HG02840 (cell line): ENCODE results near the gene STPG3.

Experiments used
- ATAC-seq: cut with Tn5 transposase; IDR thresholded peaks from one replicate; pipeline ENCODE4 v1.9.1; 2021; ENCODE audit warnings: mild to moderate bottlenecking, moderate library complexity, moderate number of reproducible peaks; ENCODE audit not compliant: unreplicated experiment, low FRiP score

The STPG3 gene

DNA sequence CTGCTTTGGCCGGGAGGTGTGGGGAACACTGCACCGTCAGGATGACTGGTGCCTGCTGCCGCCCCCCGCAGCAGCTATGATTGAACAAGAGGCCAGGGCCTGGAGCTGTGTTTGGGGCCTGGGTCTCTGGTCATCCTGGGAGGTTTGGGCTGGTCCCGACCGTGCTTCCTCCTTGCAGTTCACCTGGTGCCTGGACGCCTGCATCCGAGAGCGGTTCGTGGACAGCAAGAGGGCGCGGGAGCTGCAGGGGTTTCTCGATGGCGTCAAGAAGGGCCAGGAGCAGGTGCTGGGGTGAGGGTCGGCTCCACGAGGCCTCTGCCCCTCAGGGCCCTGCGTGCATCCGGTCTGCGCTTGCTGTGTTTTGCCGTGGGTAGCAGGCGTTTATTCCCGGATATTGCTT, 13.0 kb downstream of the STPG3 start:
- ATAC-seq, result no peak

GRCh38 chr9:137265496-137266161, 14.5 kb downstream of the STPG3 start:
- no peak for ATAC-seq

GRCh38 chr9:137266162-137266527, 15.1 kb downstream of the STPG3 start:
- no peak for ATAC-seq

DNA sequence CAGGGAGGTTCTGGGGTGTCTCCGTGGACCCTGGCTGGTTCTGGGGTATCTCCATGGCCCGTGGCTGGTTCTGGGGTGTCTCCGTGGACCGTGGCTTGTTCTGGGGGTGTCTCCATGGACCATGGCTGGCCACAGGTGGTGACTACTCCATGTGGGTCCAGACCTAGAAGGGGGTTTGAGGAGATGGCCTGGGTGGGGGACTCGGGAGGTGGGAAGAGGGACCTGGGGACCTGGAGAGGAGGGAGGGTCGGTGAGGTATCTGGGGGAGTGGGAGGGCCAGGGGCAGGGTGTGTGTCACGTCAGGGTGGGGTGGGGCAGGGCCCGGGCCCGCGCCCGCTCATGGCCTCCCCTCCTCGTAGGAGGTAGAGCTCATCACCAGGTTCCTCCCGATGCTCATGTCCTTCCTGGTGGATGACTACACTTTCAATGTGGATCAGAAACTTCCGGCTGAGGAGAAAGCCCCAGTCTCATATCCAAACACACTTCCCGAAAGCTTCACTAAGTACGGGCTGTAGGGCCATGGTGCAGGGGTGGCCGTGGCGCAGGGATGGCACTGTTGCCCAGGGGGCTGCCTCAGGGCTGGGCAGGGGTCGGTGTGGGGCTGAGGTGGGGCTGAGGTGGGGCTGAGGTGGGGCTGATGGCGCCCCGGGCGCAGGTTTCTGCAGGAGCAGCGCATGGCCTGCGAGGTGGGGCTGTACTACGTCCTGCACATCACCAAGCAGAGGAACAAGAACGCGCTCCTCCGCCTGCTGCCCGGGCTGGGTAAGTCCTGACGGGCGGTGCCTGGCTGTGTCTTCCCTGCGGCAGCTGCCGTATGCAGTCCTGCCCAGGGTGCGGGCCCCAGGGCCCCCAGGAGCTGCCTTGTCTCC, 15.7 kb downstream of the STPG3 start:
- ATAC-seq, result no peak

DNA sequence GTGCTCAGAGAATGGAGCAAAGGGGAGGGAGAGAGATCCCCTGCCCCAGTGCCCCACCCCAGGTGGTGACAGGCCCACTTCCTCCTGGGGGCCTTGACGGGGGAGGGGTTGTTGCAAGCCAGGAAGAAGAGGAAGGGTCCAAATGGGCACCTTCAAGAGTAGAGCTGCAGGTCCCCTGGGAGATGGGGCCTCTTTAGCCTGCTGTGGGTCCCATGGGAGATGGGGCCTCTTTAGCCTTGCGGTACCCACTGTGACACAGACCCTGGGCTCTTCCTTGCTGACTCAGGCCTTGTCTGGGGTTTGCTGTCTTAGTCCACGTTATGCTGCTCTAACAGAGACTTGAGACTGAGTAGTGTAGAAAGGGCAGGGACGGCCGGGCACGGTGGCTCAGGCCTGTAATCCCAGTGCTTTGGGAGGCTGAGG, 16.9 kb downstream of the STPG3 start:
- no peak for ATAC-seq

GRCh38 chr9:137268538-137269201, 17.6 kb downstream of the STPG3 start:
- ATAC-seq, result no peak

DNA sequence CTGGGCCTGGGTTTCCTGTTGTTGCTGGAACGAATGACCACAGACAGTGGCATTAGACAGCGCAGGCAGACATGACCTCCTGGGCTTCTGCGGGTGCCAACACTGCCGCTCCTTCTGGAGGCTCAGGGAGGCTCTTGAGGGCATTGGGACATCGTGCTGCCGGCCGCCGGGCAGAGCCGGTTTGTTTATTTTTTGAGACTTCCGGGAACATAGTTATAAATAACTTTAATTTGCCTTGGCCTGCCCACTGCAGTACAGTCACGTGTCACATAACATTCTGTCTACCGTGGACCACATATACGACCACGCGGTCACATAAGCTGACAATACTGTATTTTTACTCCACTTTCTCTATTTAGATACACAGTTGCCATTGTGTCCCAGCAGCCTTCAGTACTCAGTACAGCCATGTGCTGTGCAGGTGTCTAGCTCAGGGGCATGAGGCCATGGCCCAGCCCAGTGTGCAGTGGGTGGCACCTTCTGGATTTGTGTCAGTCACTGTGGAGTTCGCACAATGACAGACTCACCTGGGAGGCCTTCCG, 18.2 kb downstream of the STPG3 start:
- no peak for ATAC-seq

- no peak for ATAC-seq
These were observed 20.0 kb downstream of the STPG3 start for GRCh38 chr9:137270929-137271695.

DNA sequence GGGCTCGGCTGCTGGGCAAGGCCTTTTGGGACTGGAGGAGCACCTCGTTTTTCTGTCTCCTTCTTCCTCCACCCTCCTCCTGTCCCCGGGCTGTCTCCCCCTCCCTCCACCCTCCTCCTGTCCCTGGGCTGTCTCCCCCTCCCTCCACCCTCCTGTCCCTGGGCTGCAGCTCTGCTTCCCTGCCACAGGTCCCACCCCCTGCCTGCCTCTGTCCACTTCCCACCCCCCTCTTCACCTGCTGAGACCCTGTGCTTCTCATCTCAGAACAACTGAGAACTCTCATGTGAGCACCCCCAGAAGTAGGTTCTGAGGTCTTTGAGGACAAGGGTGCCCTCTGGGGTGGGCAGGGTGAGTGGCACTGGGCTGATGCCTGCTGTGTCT, 20.6 kb downstream of the STPG3 start:
- no peak for ATAC-seq

DNA sequence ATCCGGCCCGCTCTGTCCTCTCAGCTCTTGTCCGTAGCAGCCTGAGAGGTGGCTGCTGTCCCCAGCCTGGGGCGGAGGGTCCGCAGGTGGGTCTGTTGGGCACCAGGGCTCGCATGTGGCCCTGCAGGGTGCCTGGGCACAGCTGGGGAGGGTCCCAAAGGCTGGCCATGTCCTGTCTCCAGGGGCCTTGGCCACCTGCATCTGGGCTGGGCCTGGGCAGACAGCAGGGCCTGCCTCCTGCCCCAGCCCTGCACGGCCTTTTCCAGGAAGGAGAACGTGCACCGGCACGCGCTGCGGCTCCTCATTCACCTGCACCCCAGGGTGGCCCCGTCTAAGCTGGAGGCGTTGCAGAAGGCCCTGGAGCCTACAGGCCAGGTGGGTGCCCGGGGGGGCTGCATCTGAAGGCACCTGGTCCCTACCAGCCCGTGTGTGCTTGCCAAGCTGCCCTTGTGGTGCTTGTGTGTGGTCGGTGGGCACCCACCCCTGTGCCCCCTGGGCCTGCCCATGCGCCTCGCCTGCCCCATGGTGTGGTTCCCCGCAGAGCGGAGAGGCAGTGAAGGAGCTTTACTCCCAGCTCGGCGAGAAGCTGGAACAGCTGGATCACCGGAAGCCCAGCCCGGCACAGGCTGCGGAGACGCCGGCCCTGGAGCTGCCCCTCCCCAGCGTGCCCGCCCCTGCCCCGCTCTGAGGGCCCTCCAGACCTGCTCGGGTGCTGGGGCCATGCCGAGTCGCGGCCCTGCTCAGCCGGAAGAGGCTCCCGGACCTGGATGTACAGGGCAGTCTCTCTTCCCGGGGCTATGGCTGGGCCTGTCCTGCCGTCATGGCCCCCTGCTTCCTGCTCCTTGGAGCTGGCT, 21.4 kb downstream of the STPG3 start:
- no peak for ATAC-seq

DNA sequence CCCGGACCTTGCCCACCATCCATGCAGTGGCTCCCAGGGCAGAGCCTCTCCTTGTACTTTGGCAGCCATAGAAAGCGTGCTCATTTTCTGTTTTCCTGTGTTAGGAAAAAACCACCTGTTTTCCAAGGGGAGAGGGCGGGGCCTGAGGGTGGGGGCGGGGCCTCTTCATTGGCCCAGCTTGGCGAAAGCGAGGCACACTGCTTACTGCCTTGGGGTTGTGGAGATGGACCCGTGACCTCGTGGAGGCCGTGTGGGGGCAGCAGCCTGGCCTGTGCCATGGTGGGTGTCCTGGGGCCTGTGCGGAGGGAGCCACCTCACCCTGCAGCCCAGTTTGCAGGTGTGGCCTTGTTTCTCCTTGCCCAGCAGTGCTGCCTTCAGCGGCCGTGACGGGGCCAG, 22.0 kb downstream of the STPG3 start:
- ATAC-seq, result no peak

DNA sequence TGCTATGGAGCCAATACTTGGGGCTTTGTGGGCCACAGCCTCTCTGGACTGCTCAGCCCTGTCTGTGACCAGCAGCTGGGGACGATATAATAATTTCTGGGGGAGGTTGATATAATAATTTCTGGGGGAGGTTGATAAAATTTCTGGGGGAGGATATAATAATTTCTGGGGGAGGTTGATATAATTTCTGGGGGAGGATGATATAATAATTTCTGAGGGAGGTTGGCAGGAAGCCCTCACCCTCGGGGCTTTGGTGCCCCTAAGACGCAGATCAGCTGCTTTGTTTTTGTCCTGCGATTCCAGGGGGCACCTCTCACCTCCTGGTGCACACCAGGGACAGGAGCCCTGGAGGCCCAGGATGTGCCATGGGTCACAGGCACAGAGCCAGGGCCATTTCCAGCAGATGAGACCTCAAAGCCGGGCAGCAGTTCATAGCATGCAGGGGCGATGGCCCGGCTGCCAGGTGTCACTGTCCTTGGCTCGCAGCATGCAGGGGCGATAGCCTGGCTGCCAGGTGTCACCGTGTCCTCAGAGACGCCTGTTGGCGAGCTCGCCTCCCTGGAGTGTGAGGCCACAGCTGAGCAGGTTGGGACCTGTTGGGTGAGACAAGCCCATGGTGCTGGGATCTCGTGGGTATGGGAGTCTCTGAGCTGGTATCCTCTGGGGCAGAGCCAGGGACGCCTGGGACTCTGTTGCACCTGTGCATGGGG, 22.7 kb downstream of the STPG3 start:
- ATAC-seq, result no peak

DNA sequence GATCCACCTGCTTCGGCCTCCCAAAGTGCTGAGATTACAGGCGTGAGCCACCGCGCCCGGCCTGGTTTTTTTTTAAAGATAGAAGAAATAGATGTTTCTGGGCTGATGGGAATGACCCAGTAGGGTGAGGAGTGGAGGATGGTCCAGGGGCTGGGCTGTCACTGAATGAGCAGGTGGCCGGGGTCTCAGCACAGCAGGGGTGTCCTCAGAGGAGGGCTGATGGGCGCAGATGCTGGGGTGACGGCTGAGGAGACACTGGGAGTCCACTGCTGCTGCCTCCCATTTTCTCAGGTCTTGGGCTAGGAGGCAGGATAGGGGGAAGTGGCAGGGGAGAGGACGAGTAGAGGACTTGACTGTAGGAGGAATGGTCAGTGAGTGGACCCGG, 24.1 kb downstream of the STPG3 start:
- no peak for ATAC-seq

- ATAC-seq, result no peak
These were observed 24.7 kb downstream of the STPG3 start for GRCh38 chr9:137275588-137276472.

DNA sequence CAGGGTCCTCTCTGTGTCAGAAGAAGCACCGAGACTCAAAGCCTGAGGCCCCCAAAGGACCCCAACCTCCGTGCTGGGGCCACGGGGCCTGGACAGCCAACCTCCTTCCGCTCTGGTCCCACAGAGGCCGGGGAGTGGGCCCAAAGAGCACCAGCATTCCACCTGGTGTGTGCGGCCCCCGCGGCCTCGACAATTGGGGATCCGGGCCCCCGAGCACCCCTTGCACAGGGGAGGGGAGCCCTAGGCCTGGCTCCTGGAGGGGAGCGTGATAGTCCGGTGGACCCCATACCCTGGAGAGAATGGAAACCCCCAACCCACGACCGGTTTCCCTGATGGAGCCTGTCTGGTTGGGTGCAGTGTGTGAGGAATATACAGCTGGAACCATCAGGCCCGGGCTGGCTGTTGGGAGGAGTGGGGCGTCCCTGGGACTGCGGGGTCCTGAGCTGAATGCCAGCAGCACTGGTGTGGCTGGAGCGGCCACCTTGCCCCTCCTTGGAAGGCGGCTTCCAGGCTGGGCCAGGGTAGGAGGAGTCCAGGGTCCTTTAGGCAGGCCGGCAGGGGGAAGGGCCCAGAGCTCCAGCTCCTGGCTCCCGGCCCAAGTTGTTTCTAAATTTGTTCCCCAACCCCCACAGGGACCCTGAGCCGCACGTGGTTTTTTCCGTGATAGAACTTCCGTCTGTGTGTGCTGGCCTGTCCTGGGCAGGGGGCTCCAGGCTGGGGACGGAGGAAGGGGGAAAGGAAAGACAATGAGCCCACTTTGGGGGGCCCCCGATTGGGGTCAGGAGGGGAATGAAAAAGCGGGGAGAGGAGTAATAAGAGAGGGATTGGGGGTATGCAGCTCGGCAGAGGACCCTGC, 25.6 kb downstream of the STPG3 start:
- no peak for ATAC-seq

DNA sequence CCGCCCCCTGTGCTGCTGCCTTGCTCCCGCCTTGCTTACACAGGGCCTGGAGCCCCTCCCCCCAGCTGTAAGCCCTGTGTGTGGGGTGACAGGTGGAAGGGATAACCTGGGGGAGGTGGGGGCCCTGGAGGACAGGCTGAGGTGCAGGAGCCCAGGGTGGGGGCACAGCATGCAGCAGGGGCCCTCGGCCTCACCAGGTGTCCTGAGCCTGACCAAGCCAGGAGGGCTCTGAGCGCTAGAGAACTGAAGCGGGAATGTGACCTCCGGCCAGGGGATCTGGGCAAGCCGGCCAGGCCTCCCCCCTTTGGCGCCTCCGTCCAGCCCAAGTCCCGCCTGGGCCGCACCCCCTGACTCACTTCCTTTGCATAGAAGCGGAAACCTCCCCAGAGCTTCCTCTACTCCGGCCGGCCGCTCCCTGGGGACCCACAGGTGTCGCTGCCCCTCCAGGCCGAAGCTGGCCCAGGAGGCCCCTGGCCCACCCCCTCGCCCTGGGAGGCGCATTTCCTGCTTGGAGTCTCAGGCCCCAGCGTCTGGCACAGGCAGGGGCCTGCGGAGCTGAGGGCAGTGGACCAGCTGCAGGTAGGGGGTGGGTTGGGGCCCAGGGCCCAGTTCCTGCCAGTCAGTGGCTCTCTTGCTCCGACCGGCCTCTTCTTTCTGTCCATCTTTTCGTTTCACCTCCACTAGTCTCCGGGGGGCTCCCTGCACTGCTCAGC, 26.4 kb downstream of the STPG3 start, which contains the start of gene TOR4A:
TSS of gene TOR4A (plus strand) at position 398 of the 713 bp plus-strand sequence. CDS start 964 bp downstream, outside the sequence.
- ATAC-seq, result peak; percentile 63
